Hematopoietic multipotent progenitor cell treated with erythropoietin and hydrocortisone succinate and interleukin-3 and kit ligand, for 17 days (in vitro differentiated cells): ENCODE data around the gene MPG.
A peak's percentile ranks its signal among the peaks of the same experiment; 100 is the strongest.
"Not testable (repeated sequence)": the region's sequence is repeated elsewhere in the genome, so short reads cannot be mapped to it uniquely, and the experiment has no call there.

Source experiments
- DNase-seq: peaks from one replicate; pipeline ENCODE4 v3.0.0-alpha.2; 2015; ENCODE audit warnings: low spot score

Gene MPG

DNA sequence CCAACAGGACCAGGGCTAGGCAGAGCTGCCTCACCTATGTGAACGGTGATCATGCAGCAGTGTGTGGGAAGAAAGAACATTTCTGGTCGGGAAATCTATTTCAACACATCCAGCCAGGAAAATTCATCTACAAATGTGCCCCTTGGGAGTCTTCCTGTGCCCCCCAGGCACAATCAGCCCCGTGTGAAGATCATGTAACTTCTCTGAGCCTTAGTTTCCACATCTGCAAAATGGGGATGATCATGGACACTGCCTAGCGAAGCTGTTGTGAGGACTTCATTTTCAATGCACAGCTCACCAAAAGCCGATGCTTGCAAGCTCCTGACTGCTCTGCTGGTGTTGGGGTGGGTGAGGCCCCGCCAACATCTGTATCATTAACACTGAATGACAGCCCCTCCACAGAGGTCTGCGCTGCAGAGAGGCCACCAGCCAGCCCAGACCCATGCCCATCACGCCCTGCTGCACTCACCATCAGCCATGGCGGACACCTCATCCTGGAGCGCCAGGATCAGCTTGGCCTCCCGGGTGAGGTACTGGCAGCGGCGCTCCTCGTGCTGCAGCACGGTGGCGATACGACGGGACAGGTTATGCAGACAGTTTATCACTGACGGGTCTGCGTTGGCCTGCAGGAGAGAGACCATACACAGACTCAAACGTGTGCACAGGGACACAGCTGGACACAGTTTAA lies 34.3 kb downstream of the MPG start:
- peak; percentile 70 for DNase-seq

GRCh38 chr16:114327-114726 lies 36.3 kb downstream of the MPG start:
- no peak for DNase-seq

- peak; percentile 87 for DNase-seq
These were observed 38.0 kb downstream of the MPG start for GRCh38 chr16:116015-116414.

- peak; percentile 98 for DNase-seq
These were observed 39.6 kb downstream of the MPG start for GRCh38 chr16:117379-118365.

DNA sequence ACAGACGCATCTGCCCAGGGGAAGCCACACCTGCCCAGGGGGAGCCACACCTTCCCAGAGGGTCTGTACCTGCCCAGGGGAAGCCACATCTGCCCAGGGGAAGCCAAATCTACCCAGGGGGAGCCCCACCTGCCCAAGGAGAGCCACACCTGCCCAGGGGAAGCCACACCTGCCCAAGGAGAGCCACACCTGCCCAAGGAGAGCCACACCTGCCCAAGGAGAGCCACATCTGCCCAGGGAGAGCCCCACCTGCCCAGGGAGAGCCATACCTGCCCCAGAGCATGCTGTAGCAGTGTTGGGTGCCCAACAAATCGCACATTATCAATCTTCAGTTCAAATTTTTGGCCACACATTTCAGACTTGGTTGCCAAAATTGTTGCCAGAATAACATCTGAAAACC lies 40.8 kb downstream of the MPG start:
- DNase-seq, result no peak

DNA sequence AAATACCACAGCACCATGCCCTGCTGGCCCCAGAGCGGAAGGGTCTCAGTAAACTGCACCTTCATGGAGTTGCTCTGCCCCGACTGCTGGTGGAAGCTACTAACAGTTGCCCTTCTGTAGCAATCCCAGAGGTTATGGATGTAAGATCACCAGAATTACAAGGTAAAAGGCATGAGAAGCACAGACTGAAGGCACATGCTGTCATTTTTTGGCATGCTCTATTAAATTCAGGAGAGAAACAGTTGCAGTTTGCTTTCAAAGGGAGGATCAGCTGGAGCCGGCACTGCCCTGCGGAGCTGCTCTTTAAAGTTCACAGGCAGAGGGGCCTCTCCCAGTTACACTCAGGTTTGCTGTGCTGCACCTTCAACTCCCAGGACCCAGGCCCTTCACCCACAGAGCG lies 41.3 kb downstream of the MPG start:
- DNase-seq, result peak; percentile 72

GRCh38 chr16:119835-120491 lies 41.9 kb downstream of the MPG start:
- peak; percentile 91 for DNase-seq

GRCh38 chr16:120756-121155 lies 42.7 kb downstream of the MPG start:
- DNase-seq, result peak; percentile 87

GRCh38 chr16:122361-122760 lies 44.3 kb downstream of the MPG start:
- no peak for DNase-seq

- DNase-seq, result not testable (repeated sequence)
These were observed 45.7 kb downstream of the MPG start for GRCh38 chr16:123558-124350.

- no peak for DNase-seq
These were observed 47.0 kb downstream of the MPG start for GRCh38 chr16:125011-125410.

GRCh38 chr16:129075-129474 lies 51.0 kb downstream of the MPG start:
- no peak for DNase-seq

DNA sequence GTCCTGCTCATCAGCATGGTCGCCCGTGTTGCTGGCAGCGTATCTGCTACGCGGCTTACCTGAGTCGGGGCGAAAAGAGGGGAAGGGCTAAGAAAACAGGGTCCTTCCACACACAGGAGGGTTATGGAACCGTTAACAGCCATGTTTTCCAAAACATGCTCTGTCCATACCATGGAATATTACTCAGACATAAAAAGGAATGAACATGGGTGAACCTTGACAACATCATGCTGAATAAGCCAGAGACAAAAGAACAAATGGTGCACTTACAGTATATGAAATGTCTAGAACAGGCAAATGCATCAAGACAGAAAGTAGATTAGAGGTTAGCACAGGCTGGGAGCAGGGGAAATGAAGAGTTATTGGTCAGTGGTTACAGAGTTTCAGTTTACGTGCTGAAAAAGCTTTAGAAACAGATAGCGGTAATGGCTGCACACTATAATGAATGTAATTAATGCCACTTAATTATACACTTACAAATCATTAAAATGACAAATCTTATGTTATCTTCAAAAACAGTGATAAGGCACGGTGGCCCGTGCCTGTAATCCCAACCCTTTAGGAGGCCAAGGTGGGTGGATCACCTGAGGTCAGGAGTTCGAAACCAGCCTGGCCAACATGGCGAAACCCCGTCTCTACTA lies 52.6 kb downstream of the MPG start:
- no peak for DNase-seq

DNA sequence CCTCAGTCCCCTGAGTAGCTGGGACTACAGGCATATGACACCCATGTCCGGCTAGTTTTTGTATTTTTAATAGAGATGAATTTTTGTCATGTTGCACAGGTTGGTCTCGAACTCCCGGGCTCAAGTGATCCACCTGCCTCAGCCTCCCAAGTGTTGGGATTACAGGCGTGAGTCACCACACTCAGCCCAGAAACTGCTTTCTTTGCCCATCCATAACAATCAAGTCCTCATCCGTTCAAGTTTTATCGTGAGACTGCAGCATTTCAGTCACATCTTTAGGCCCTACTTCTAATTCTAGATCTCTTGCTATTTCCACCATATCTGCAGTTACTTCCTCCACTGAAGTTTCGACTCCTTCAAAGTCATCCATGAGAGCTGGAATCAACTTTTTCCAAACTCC lies 54.1 kb downstream of the MPG start:
- peak; percentile 10 for DNase-seq

DNA sequence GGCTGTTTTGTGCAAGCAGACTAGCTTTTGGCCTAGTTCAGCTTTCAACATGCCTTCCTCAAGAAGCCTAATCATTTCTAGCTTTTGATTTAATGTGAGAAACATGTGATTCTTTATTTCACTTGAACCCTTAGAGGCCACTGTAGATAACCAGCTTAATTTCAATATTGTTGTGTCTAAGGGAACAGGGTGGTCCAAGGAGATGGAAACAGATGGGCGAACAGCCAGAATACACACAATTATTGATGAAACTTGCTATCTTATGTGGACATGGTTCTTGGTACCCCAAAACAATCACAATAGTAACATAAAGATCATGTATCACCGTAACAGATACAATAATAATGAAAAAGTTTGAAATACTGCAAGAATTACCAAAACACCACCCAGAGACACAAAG lies 55.7 kb downstream of the MPG start:
- DNase-seq, result peak; percentile 37
